H9 (cell line): ENCODE data around the gene PRKACA. TPM values are rescaled to one million over a fixed set of nuclear protein-coding genes. Genes with fewer than 3 reads are reported as not detected.

Experiments used
- DNase-seq: peaks from one replicate; pipeline ENCODE4 v3.0.0-alpha.2; 2017
- H2AFZ ChIP-seq: one replicate; pipeline ENCODE4 v1.6.1; 2013; ENCODE audit warnings: mild to moderate bottlenecking, low read length, control low read depth, moderate library complexity
- H2AK5ac ChIP-seq: 2 replicates; pipeline ENCODE4 v1.6.1; 2013; ENCODE audit warnings: low read length, control low read depth, mixed read lengths; ENCODE audit not compliant: insufficient read length
- H2BK120ac ChIP-seq: one replicate; pipeline ENCODE4 v1.6.1; 2013; ENCODE audit warnings: low read depth, mild to moderate bottlenecking, low read length, control low read depth, inconsistent platforms; ENCODE audit not compliant: poor library complexity, severe bottlenecking
- H2BK12ac ChIP-seq: 2 replicates; pipeline ENCODE4 v1.6.1; 2013; ENCODE audit warnings: low read length, control low read depth, mixed read lengths, low read depth; ENCODE audit not compliant: insufficient read length
- H2BK15ac ChIP-seq: 2 replicates; pipeline ENCODE4 v1.6.1; 2013; ENCODE audit warnings: low read depth, low read length, control low read depth
- H2BK20ac ChIP-seq: one replicate; pipeline ENCODE4 v1.6.1; 2013; ENCODE audit warnings: low read depth, mild to moderate bottlenecking, low read length, control low read depth, inconsistent platforms; ENCODE audit not compliant: poor library complexity, severe bottlenecking
- H2BK5ac ChIP-seq: 2 replicates; pipeline ENCODE4 v1.6.1; 2013; ENCODE audit warnings: low read length, control low read depth, mixed read lengths; ENCODE audit not compliant: insufficient read length
- H3K14ac ChIP-seq: 2 replicates; pipeline ENCODE4 v1.6.1; 2013; ENCODE audit warnings: low read length, control low read depth; ENCODE audit not compliant: insufficient read depth
- H3K18ac ChIP-seq: 2 replicates; pipeline ENCODE4 v1.6.1; 2013; ENCODE audit warnings: low read depth, mild to moderate bottlenecking, mixed read lengths, low read length, control low read depth; ENCODE audit not compliant: insufficient read length
- H3K23ac ChIP-seq: 2 replicates; pipeline ENCODE4 v1.6.1; 2013; ENCODE audit warnings: low read length, control low read depth, mixed read lengths, low read depth; ENCODE audit not compliant: insufficient read length
- H3K23me2 ChIP-seq: 2 replicates; pipeline ENCODE4 v1.6.1; 2013; ENCODE audit warnings: low read depth, mild to moderate bottlenecking, mixed read lengths, low read length, control low read depth; ENCODE audit not compliant: insufficient read length, poor library complexity, severe bottlenecking
- H3K27ac ChIP-seq: 2 replicates; pipeline ENCODE4 v1.5.1; 2013; ENCODE audit warnings: low read length, control low read depth, mixed read lengths, low read depth; ENCODE audit not compliant: insufficient read length
- H3K27me3 ChIP-seq: 2 replicates; pipeline ENCODE4 v1.6.1; 2013; ENCODE audit warnings: low read length, control low read depth, inconsistent platforms; ENCODE audit not compliant: insufficient read depth
- H3K4ac ChIP-seq: 2 replicates; pipeline ENCODE4 v1.6.1; 2013; ENCODE audit warnings: low read depth, mild to moderate bottlenecking, control low read depth, inconsistent platforms, low read length, moderate library complexity
- H3K4me1 ChIP-seq: 2 replicates; pipeline ENCODE4 v1.6.1; 2013; ENCODE audit warnings: low read length, control low read depth, inconsistent platforms; ENCODE audit not compliant: insufficient read depth
- H3K4me2 ChIP-seq: 2 replicates; pipeline ENCODE4 v1.6.1; 2013; ENCODE audit warnings: low read length, control low read depth, mixed read lengths; ENCODE audit not compliant: insufficient read length, insufficient read depth
- H3K56ac ChIP-seq: 2 replicates; pipeline ENCODE4 v1.6.1; 2013; ENCODE audit warnings: low read depth, mild to moderate bottlenecking, mixed read lengths, low read length, control low read depth; ENCODE audit not compliant: insufficient read length
- H3K79me1 ChIP-seq: 2 replicates; pipeline ENCODE4 v1.6.1; 2013; ENCODE audit warnings: low read depth, mild to moderate bottlenecking, moderate library complexity, low read length, control low read depth, inconsistent platforms; ENCODE audit not compliant: insufficient read depth, poor library complexity, severe bottlenecking
- H3K79me2 ChIP-seq: 2 replicates; pipeline ENCODE4 v1.6.1; 2013; ENCODE audit warnings: low read length, control low read depth, inconsistent platforms; ENCODE audit not compliant: insufficient read depth
- H3K9ac ChIP-seq: 2 replicates; pipeline ENCODE4 v1.6.1; 2013; ENCODE audit warnings: low read length, control low read depth, mixed read lengths; ENCODE audit not compliant: insufficient read length; ENCODE audit errors: extremely low read depth
- H3K9me3 ChIP-seq: one replicate; pipeline ENCODE4 v1.6.1; 2013; ENCODE audit warnings: low read depth, low read length, inconsistent platforms; ENCODE audit not compliant: control insufficient read depth
- H3T11ph ChIP-seq: one replicate; pipeline ENCODE4 v1.6.1; 2013; ENCODE audit warnings: mild to moderate bottlenecking, low read length, control low read depth, inconsistent platforms
- H4K20me1 ChIP-seq: one replicate; pipeline ENCODE4 v1.6.1; 2013; ENCODE audit not compliant: control insufficient read depth, insufficient read length, insufficient read depth
- H4K5ac ChIP-seq: 2 replicates; pipeline ENCODE4 v1.6.1; 2013; ENCODE audit warnings: low read depth, mild to moderate bottlenecking, mixed read lengths, low read length, control low read depth; ENCODE audit not compliant: insufficient read length
- H4K8ac ChIP-seq: replicated peaks from 2 replicates; pipeline ENCODE4 v1.6.1; 2013; ENCODE audit warnings: low read length, control low read depth, mixed read lengths, low read depth; ENCODE audit not compliant: insufficient read length
- H4K91ac ChIP-seq: 2 replicates; pipeline ENCODE4 v1.6.1; 2013; ENCODE audit warnings: low read depth, mild to moderate bottlenecking, moderate library complexity, mixed read lengths, low read length, control low read depth; ENCODE audit not compliant: insufficient read length
- H3K27ac Mint-ChIP-seq, 3 experiments: 2 replicates in 2 of 3; 3 replicates in 1 of 3; pipeline ENCODE4 v1.8.0; 2020 to 2021; ENCODE audit warnings: mixed read lengths in 3 of 3, mild to moderate bottlenecking in 1 of 3, moderate library complexity in 1 of 3
- H3K27me3 Mint-ChIP-seq: 2 replicates; pipeline ENCODE4 v1.8.0; 2021; ENCODE audit warnings: low read depth, mild to moderate bottlenecking, moderate library complexity, mixed read lengths
- H3K36me3 Mint-ChIP-seq, 3 experiments: 2 replicates in 2 of 3; 3 replicates in 1 of 3; pipeline ENCODE4 v1.8.0; 2020 to 2021; ENCODE audit warnings: low read depth in 3 of 3, mixed read lengths in 3 of 3; ENCODE audit not compliant: insufficient read depth in 1 of 3
- H3K4me1 Mint-ChIP-seq, 2 experiments: 2 replicates each; pipeline ENCODE4 v1.8.0; 2020; ENCODE audit warnings: mixed read lengths in 2 of 2
- H3K4me3 Mint-ChIP-seq, 2 experiments: 2 replicates in 1 of 2; 3 replicates in 1 of 2; pipeline ENCODE4 v1.8.0; 2020 to 2021; ENCODE audit warnings: mild to moderate bottlenecking in 2 of 2, mixed read lengths in 2 of 2, moderate library complexity in 1 of 2
- H3K9me3 Mint-ChIP-seq, 2 experiments: 2 replicates in 1 of 2; 3 replicates in 1 of 2; pipeline ENCODE4 v1.8.0; 2020; ENCODE audit warnings: mild to moderate bottlenecking in 2 of 2, mixed read lengths in 2 of 2, moderate library complexity in 1 of 2
- WGBS: extraction: QIAGEN DNeasy Blood & Tissue Kit; methylation state at CpG from one replicate; pipeline ENCODE4 v1.1.7; 2013; ENCODE audit warnings: missing lambda C conversion rate, low lambda C conversion rate, mixed read lengths; ENCODE audit not compliant: insufficient read length; ENCODE audit errors: extremely low coverage; 5-methylcytosine and 5-hydroxymethylcytosine counted together
- total RNA-seq: library from RNA; stranded (reverse); gene quantifications from 2 replicates; pipeline ENCODE4 v1.2.1, GENCODE V29; 2021
- TF ChIP-seq, protein P1 (sequence below): fragments of 200-600 bp; sonication (generic); conservative IDR thresholded peaks from 3 replicates; pipeline ENCODE4 v1.8.0; 2021; ENCODE audit warnings: antibody characterized with exemption, mild to moderate bottlenecking

PRKACA gene
- total RNA-seq, 1 experiment from 2014 or later: 51.8 TPM

DNA sequence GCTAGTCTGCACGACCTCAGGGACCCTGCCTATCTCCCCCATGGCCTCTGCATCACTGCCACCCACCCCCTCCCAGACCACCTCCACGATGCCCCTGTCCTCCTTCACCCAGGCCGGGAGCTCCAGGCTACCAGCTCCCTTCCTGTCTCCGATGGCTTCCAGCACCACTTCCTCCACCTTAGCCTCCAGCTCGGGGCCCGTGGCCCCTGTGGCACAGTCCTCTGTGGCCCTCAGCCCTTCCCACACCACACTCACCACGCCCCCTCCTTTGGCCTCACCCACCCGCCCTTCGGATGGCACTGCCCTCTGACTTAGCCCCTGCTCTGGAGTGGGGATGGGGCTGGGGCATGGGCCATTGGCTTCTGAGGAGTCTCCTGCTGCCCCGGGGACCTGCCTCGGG, 62.8 kb downstream of the PRKACA start:
- Histone ChIP-seq H3K27ac (no peak overlapping the region), H3K79me2 (no peaks in the 10 kb centered on the region), H3K4ac (no peak overlapping the region), H3T11ph (no peak overlapping the region), H3K79me1 (no peaks in the 10 kb centered on the region), H3K9me3 (no peaks in the 10 kb centered on the region), H3K18ac (no peak overlapping the region), H3K23me2 (peaks cover 6% of the 10 kb centered on the region), H2BK5ac (no peak overlapping the region), H2BK20ac (no peak overlapping the region), H3K23ac (no peak overlapping the region), H2BK120ac (no peak overlapping the region), H4K8ac (no peak overlapping the region), H4K20me1 (no peaks in the 10 kb centered on the region), H4K5ac (no peak overlapping the region), H3K56ac (no peak overlapping the region), H2AK5ac (no peak overlapping the region), H3K9ac (no peak overlapping the region), H4K91ac (no peak overlapping the region), H3K4me1 (no peaks in the 10 kb centered on the region; the same call in 1 of the 2 replicates), H2BK12ac (no peak overlapping the region), H3K27me3 (peaks cover 8% of the 10 kb centered on the region), H3K14ac (no peak overlapping the region), H2AFZ (no peak overlapping the region), H3K4me2 (no peak overlapping the region), H2BK15ac (no peak overlapping the region)
- H3K9me3 Mint-ChIP-seq: no peaks in the 10 kb centered on the region; a peak in 2 of 5 replicates
- H3K36me3 Mint-ChIP-seq: peaks cover 15 to 23% (median 16%) of the 10 kb centered on the region in 3 experiments
- H3K27me3 Mint-ChIP-seq: peaks cover 33% of the 10 kb centered on the region
- H3K27ac Mint-ChIP-seq: no peak overlapping the region
- peaks cover 9 to 18% of the 10 kb centered on the region in 2 experiments for H3K4me1 Mint-ChIP-seq
- TF ChIP-seq, protein P1, sequence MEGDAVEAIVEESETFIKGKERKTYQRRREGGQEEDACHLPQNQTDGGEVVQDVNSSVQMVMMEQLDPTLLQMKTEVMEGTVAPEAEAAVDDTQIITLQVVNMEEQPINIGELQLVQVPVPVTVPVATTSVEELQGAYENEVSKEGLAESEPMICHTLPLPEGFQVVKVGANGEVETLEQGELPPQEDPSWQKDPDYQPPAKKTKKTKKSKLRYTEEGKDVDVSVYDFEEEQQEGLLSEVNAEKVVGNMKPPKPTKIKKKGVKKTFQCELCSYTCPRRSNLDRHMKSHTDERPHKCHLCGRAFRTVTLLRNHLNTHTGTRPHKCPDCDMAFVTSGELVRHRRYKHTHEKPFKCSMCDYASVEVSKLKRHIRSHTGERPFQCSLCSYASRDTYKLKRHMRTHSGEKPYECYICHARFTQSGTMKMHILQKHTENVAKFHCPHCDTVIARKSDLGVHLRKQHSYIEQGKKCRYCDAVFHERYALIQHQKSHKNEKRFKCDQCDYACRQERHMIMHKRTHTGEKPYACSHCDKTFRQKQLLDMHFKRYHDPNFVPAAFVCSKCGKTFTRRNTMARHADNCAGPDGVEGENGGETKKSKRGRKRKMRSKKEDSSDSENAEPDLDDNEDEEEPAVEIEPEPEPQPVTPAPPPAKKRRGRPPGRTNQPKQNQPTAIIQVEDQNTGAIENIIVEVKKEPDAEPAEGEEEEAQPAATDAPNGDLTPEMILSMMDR: no peak
- DNase-seq: no peak
- WGBS: no CpG with 5 or more reads among the region's 11 CpGs
- H3K4me3 Mint-ChIP-seq: no peak overlapping the region
